Mesenchymal stem cell (in vitro differentiated cells and primary cell): ENCODE results near the gene WFDC1.

Source experiments
- DNase-seq: peaks from one replicate; pipeline ENCODE4 v3.0.0-alpha.2; 2013
- H2AFZ ChIP-seq: one replicate; pipeline ENCODE4 v1.6.1; 2013; ENCODE audit warnings: low read depth, mild to moderate bottlenecking, control low read depth, inconsistent platforms, low read length, moderate library complexity
- H2AK5ac ChIP-seq: 2 replicates; pipeline ENCODE4 v1.6.1; 2013; ENCODE audit warnings: low read length, moderate library complexity, mild to moderate bottlenecking, inconsistent platforms; ENCODE audit not compliant: severe bottlenecking
- H2BK120ac ChIP-seq: one replicate; pipeline ENCODE4 v1.6.1; 2013; ENCODE audit warnings: low read depth, mild to moderate bottlenecking, inconsistent platforms, low read length, moderate library complexity
- H2BK12ac ChIP-seq, 2 experiments: one replicate each; pipeline ENCODE4 v1.6.1; 2013; ENCODE audit warnings: inconsistent platforms in 2 of 2, low read length in 2 of 2, mild to moderate bottlenecking in 2 of 2, moderate library complexity in 2 of 2, control low read depth in 1 of 2
- H2BK15ac ChIP-seq: one replicate; pipeline ENCODE4 v1.6.1; 2013; ENCODE audit warnings: mild to moderate bottlenecking, low read depth, inconsistent platforms; ENCODE audit not compliant: poor library complexity, severe bottlenecking
- H2BK5ac ChIP-seq: 2 replicates; pipeline ENCODE4 v1.6.1; 2013; ENCODE audit warnings: low read depth, mild to moderate bottlenecking, low read length, control low read depth, inconsistent platforms; ENCODE audit not compliant: poor library complexity, severe bottlenecking
- H3K14ac ChIP-seq, 2 experiments: one replicate each; pipeline ENCODE4 v1.6.1; 2013; ENCODE audit warnings: inconsistent platforms in 2 of 2, low read length in 2 of 2, control low read depth in 1 of 2, mild to moderate bottlenecking in 1 of 2, moderate library complexity in 1 of 2
- H3K18ac ChIP-seq, 2 experiments: one replicate each; pipeline ENCODE4 v1.6.1; 2013; ENCODE audit warnings: inconsistent platforms in 2 of 2, low read length in 2 of 2, control low read depth in 1 of 2, low read depth in 1 of 2, mild to moderate bottlenecking in 1 of 2
- H3K23ac ChIP-seq, 2 experiments: one replicate each; pipeline ENCODE4 v1.6.1; 2013; ENCODE audit warnings: inconsistent platforms in 2 of 2, low read length in 2 of 2, mild to moderate bottlenecking in 2 of 2, moderate library complexity in 2 of 2, control low read depth in 1 of 2
- H3K27ac ChIP-seq: 2 replicates; pipeline ENCODE4 v1.5.1; 2013; ENCODE audit warnings: mild to moderate bottlenecking, moderate library complexity, low read length, control low read depth, inconsistent platforms; ENCODE audit not compliant: poor library complexity, severe bottlenecking
- H3K27me3 ChIP-seq, 2 experiments: 2 replicates each; pipeline versions ENCODE4 v1.6.1 to v1.7.0; 2013; ENCODE audit warnings: low read length in 2 of 2, mild to moderate bottlenecking in 2 of 2, moderate library complexity in 2 of 2, control low read depth in 1 of 2, inconsistent platforms in 1 of 2; ENCODE audit not compliant: control insufficient read depth in 1 of 2, insufficient read depth in 1 of 2
- H3K36me3 ChIP-seq, 2 experiments: 2 replicates each; pipeline versions ENCODE4 v1.6.1 to v1.7.0; 2013; ENCODE audit warnings: low read length in 2 of 2, control low read depth in 1 of 2, inconsistent platforms in 1 of 2, low read depth in 1 of 2, mild to moderate bottlenecking in 1 of 2; ENCODE audit not compliant: insufficient read depth in 2 of 2, control insufficient read depth in 1 of 2
- H3K4ac ChIP-seq, 2 experiments: one replicate each; pipeline ENCODE4 v1.6.1; 2013; ENCODE audit warnings: inconsistent platforms in 2 of 2, low read length in 2 of 2, mild to moderate bottlenecking in 2 of 2, moderate library complexity in 2 of 2, control low read depth in 1 of 2, low read depth in 1 of 2
- H3K4me1 ChIP-seq: 2 replicates; pipeline ENCODE4 v1.6.1; 2013; ENCODE audit warnings: low read depth, low read length, control low read depth; ENCODE audit not compliant: control insufficient read depth, insufficient read depth
- H3K4me2 ChIP-seq: 2 replicates; pipeline ENCODE4 v1.6.1; 2013; ENCODE audit warnings: low read length, mild to moderate bottlenecking, inconsistent platforms; ENCODE audit not compliant: poor library complexity, severe bottlenecking
- H3K4me3 ChIP-seq, 2 experiments: 2 replicates each; pipeline versions ENCODE4 v1.5.1 to v1.7.0; 2013; ENCODE audit warnings: low read length in 2 of 2, mild to moderate bottlenecking in 2 of 2, control low read depth in 1 of 2, low read depth in 1 of 2; ENCODE audit not compliant: insufficient read depth in 1 of 2
- H3K79me1 ChIP-seq: replicated peaks from 2 replicates; pipeline ENCODE4 v1.6.1; 2013; ENCODE audit warnings: mild to moderate bottlenecking, control low read depth, low read length, inconsistent platforms; ENCODE audit not compliant: poor library complexity, severe bottlenecking
- H3K9ac ChIP-seq: 2 replicates; pipeline ENCODE4 v1.7.0; 2013; ENCODE audit warnings: mild to moderate bottlenecking, low read length, moderate library complexity
- H3K9me3 ChIP-seq: 2 replicates; pipeline ENCODE4 v1.7.0; 2013; ENCODE audit warnings: mild to moderate bottlenecking, low read length; ENCODE audit not compliant: control insufficient read depth
- H4K8ac ChIP-seq: one replicate; pipeline ENCODE4 v1.6.1; 2013; ENCODE audit warnings: inconsistent platforms, mild to moderate bottlenecking, low read length, moderate library complexity
- H4K91ac ChIP-seq: one replicate; pipeline ENCODE4 v1.6.1; 2013; ENCODE audit warnings: mild to moderate bottlenecking, low read length, inconsistent platforms
- WGBS: methylation state at CpG from one replicate; pipeline ENCODE4 v1.1.7; 2013; ENCODE audit warnings: mixed read lengths; 5-methylcytosine and 5-hydroxymethylcytosine counted together

Gene WFDC1

DNA sequence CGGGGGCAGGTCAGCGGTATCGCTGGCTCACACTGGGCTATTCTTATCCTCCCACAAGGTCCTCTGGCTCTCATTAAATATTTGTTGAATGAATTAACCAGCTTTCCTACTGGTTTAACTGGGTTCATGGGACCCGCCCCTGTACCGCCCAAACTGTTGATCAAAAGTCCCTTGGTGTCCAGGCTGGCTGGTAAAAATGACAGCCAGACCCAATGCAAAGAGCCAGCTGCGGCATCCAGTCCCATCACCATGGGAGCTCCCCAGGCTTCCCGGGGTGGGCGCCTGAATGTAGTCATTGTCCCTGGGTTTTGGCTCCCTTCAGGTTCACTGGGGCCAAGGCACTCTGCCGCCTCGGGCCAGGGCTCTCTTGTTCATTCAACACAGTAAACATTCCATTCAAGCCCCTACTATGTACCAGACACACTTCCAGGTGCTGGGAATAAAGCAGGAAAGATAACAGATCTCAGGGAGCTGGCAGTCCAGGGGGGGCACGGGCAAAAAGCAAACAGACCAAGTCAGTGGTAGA, 62.0 kb downstream of the WFDC1 start:
- no peak overlapping the region for H3K18ac ChIP-seq
- H3K14ac ChIP-seq, result no peak overlapping the region
- peaks cover 39 to 42% of the 10 kb centered on the region in 2 experiments for H3K27me3 ChIP-seq
- no peak overlapping the region for H3K4me2 ChIP-seq
- no peak for DNase-seq
- no peak overlapping the region for H3K23ac ChIP-seq
- no peak overlapping the region for H3K4ac ChIP-seq
- no peak overlapping the region for H3K4me3 ChIP-seq
- H3K36me3 ChIP-seq, result no peaks in the 10 kb centered on the region
- no peak overlapping the region for H4K8ac ChIP-seq
- peaks cover 6% of the 10 kb centered on the region for H3K4me1 ChIP-seq
- no peak overlapping the region for H2BK5ac ChIP-seq
- no peak overlapping the region for H3K27ac ChIP-seq
- no peak overlapping the region for H2BK15ac ChIP-seq
- no peak overlapping the region for H2BK12ac ChIP-seq
- no peaks in the 10 kb centered on the region for H3K79me1 ChIP-seq
- H2AK5ac ChIP-seq, result no peak overlapping the region
- H4K91ac ChIP-seq, result no peak overlapping the region
- no peak overlapping the region for H2AFZ ChIP-seq
- 87% methylated on average over 9 of the region's 11 CpGs for WGBS
- no peak overlapping the region for H2BK120ac ChIP-seq
- no peak overlapping the region for H3K9ac ChIP-seq
- H3K9me3 ChIP-seq, result no peaks in the 10 kb centered on the region

DNA sequence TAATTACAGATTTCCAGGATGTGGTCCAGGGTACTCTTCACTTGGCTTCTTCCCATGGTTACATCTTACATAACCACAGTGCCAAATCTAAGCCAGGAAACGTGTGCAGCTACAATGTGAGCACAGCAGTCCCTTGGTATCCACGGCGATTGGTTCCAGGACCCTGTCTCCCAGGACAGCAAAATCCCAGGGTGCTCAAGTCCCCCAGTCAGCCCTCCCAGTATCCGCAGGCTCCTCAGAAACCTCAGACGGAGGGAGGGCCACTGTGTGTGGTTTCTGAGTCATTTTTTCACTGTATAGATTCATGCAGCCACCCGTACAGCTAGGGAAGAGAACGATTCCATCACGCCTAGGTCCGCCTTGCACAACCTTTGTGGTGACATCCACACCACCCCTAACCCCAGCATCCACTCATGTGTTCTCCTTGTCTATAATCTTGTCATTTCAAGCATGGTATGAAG, 62.5 kb downstream of the WFDC1 start:
- H4K91ac ChIP-seq, result no peak overlapping the region
- no peak overlapping the region for H3K9ac ChIP-seq
- DNase-seq, result no peak
- H3K27me3 ChIP-seq, result peaks cover 41 to 42% of the 10 kb centered on the region in 2 experiments
- H2BK120ac ChIP-seq, result no peak overlapping the region
- no peak overlapping the region for H3K4ac ChIP-seq
- no peak overlapping the region for H2AFZ ChIP-seq
- no peak overlapping the region for H2AK5ac ChIP-seq
- no peak overlapping the region for H3K4me2 ChIP-seq
- no peak overlapping the region for H2BK12ac ChIP-seq
- no peak overlapping the region for H4K8ac ChIP-seq
- WGBS, result 93% methylated on average over 8 of the region's 9 CpGs
- peaks cover 6% of the 10 kb centered on the region for H3K4me1 ChIP-seq
- H3K23ac ChIP-seq, result no peak overlapping the region
- H2BK5ac ChIP-seq, result no peak overlapping the region
- H3K4me3 ChIP-seq, result no peak overlapping the region
- H3K18ac ChIP-seq, result no peak overlapping the region
- no peak overlapping the region for H3K14ac ChIP-seq
- H3K9me3 ChIP-seq, result no peaks in the 10 kb centered on the region
- H3K27ac ChIP-seq, result no peak overlapping the region
- no peaks in the 10 kb centered on the region for H3K36me3 ChIP-seq
- no peak overlapping the region for H2BK15ac ChIP-seq
- H3K79me1 ChIP-seq, result no peaks in the 10 kb centered on the region

DNA sequence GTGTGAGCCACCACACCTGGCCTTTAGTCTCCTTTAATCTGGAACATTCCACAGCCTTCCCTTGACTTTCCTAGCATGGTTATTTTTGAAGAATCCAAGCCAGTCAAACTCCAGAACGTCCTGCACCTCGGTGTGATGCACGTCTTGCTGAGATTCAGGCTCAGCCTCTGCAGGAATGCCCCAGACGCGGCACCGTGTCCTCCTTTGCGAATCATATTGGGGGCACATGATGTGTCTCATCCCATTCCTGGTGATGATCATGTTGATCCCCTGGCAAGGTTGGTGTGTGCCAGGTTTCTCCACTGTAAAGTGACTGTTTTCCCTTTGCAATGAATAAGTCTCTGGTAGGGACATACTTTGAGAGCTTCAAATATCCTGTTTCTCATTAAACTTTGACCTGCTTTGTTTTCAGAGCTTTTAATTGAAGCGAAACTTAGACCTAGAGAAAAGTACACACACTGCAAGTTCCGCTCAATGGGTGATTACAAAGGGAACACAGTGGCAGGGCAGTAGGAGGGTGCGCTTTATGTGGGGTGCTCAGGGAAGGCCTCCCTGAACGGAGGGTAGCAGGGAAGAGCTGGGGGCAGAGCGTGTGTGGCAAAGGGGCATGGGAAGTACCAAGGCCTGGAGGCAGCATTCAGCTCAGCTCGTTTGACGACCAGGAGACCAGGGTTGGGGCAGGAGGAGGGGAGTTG, 64.1 kb downstream of the WFDC1 start:
- Histone ChIP-seq H2BK5ac (no peak overlapping the region), H3K23ac (no peak overlapping the region), H3K36me3 (no peaks in the 10 kb centered on the region), H3K9me3 (no peaks in the 10 kb centered on the region), H2AFZ (no peak overlapping the region), H2BK120ac (no peak overlapping the region), H2AK5ac (no peak overlapping the region), H2BK15ac (no peak overlapping the region), H3K14ac (no peak overlapping the region), H2BK12ac (no peak overlapping the region), H4K8ac (no peak overlapping the region), H3K4ac (no peak overlapping the region), H3K18ac (no peak overlapping the region), H3K27me3 (peaks cover 44 to 49% of the 10 kb centered on the region in 2 experiments), H3K27ac (no peak overlapping the region), H3K79me1 (no peaks in the 10 kb centered on the region), H3K4me3 (no peak overlapping the region), H3K9ac (no peak overlapping the region), H3K4me1 (peaks cover 9% of the 10 kb centered on the region), H4K91ac (no peak overlapping the region), H3K4me2 (no peak overlapping the region)
- WGBS, result 79% methylated on average over 14 of the region's 14 CpGs
- no peak for DNase-seq

DNA sequence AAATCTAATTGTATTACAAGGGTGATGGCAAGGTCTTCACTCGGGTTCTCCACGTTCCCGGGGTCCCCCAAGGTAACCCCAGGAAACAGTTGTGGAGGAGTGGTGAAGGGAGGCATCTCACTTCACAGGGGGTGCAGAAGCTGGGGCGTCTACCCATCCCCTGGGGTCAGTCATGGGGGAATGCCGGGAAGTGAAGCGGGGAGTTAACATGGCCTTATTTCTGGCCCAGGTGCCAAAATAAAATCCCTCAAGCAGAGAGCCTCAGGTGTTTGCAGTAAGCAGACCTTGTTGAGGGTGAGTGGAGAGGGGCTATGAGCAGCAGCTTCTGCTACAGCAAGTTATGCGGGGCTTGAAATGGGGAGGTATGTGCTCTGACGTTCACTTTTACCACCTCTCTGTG, 64.6 kb downstream of the WFDC1 start:
- no peak overlapping the region for H3K18ac ChIP-seq
- peaks cover 9% of the 10 kb centered on the region for H3K4me1 ChIP-seq
- peaks cover 40 to 53% of the 10 kb centered on the region in 2 experiments for H3K27me3 ChIP-seq
- no peak overlapping the region for H3K27ac ChIP-seq
- no peak overlapping the region for H3K4me2 ChIP-seq
- no peak overlapping the region for H3K9ac ChIP-seq
- 89% methylated on average over 7 of the region's 8 CpGs for WGBS
- H3K4me3 ChIP-seq, result no peak overlapping the region
- H3K9me3 ChIP-seq, result no peaks in the 10 kb centered on the region
- no peak overlapping the region for H3K23ac ChIP-seq
- H4K8ac ChIP-seq, result no peak overlapping the region
- H3K79me1 ChIP-seq, result no peaks in the 10 kb centered on the region
- no peak overlapping the region for H2BK120ac ChIP-seq
- no peak overlapping the region for H2BK5ac ChIP-seq
- no peaks in the 10 kb centered on the region for H3K36me3 ChIP-seq
- H3K14ac ChIP-seq, result no peak overlapping the region
- no peak overlapping the region for H2BK15ac ChIP-seq
- no peak overlapping the region for H2AFZ ChIP-seq
- no peak overlapping the region for H3K4ac ChIP-seq
- H4K91ac ChIP-seq, result no peak overlapping the region
- no peak for DNase-seq
- H2BK12ac ChIP-seq, result no peak overlapping the region
- no peak overlapping the region for H2AK5ac ChIP-seq
